22Rv1 (cell line): ENCODE data around the gene APOL6.

ENCODE experiments used
- H3K27ac ChIP-seq: fragments of 450-650 bp; 2 replicates; pipeline ENCODE4 v1.5.1; 2017
- CTCF ChIP-seq: fragments of 450-650 bp; IDR thresholded peaks from 2 replicates; pipeline ENCODE4 v1.5.1; 2017; ENCODE audit warnings: mild to moderate bottlenecking
- ZFX ChIP-seq: fragments of 450-650 bp; IDR thresholded peaks from 2 replicates; pipeline ENCODE4 v1.6.1; 2017; ENCODE audit warnings: antibody characterized with exemption, borderline replicate concordance

APOL6 gene

GRCh38 chr22:35684270-35684700 is 36.0 kb downstream of the APOL6 start:
- H3K27ac ChIP-seq = no peak overlapping the region
- no peak for TF ChIP-seq ZFX
- TF ChIP-seq CTCF = peak; percentile 17; the same call in 1 of the 2 replicates

GRCh38 chr22:35684732-35685131 is 36.5 kb downstream of the APOL6 start:
- TF ChIP-seq ZFX (no peak), CTCF (no peak)
- H3K27ac ChIP-seq = no peak overlapping the region

- TF ChIP-seq ZFX (no peak), CTCF (no peak)
- no peak overlapping the region for H3K27ac ChIP-seq
Measured at GRCh38 chr22:35685731-35686130, 37.5 kb downstream of the APOL6 start.

GRCh38 chr22:35686298-35686697 is 38.1 kb downstream of the APOL6 start:
- H3K27ac ChIP-seq = no peak overlapping the region
- TF ChIP-seq CTCF (no peak), ZFX (no peak)

- H3K27ac ChIP-seq = no peak overlapping the region
- TF ChIP-seq ZFX (no peak), CTCF (no peak)
Measured at GRCh38 chr22:35687461-35687860, 39.2 kb downstream of the APOL6 start.

- H3K27ac ChIP-seq = no peak overlapping the region
- TF ChIP-seq CTCF (no peak), ZFX (no peak)
Measured at GRCh38 chr22:35688913-35689675, 40.8 kb downstream of the APOL6 start.

GRCh38 chr22:35690001-35690400 is 41.8 kb downstream of the APOL6 start:
- H3K27ac ChIP-seq = no peak overlapping the region
- TF ChIP-seq ZFX (no peak), CTCF (no peak)
